SHP77 treated with DMSO at 0.1 percent for 48 hours (cell line): ENCODE results near the gene RRP1.
"Not testable (repeated sequence)": the region's sequence is repeated elsewhere in the genome, so short reads cannot be mapped to it uniquely, and the experiment has no call there.

ENCODE experiments used
- DNase-seq: peaks from one replicate; lab custom pipeline; 2025; lab: John Stamatoyannopoulos, UW

The RRP1 gene

DNA sequence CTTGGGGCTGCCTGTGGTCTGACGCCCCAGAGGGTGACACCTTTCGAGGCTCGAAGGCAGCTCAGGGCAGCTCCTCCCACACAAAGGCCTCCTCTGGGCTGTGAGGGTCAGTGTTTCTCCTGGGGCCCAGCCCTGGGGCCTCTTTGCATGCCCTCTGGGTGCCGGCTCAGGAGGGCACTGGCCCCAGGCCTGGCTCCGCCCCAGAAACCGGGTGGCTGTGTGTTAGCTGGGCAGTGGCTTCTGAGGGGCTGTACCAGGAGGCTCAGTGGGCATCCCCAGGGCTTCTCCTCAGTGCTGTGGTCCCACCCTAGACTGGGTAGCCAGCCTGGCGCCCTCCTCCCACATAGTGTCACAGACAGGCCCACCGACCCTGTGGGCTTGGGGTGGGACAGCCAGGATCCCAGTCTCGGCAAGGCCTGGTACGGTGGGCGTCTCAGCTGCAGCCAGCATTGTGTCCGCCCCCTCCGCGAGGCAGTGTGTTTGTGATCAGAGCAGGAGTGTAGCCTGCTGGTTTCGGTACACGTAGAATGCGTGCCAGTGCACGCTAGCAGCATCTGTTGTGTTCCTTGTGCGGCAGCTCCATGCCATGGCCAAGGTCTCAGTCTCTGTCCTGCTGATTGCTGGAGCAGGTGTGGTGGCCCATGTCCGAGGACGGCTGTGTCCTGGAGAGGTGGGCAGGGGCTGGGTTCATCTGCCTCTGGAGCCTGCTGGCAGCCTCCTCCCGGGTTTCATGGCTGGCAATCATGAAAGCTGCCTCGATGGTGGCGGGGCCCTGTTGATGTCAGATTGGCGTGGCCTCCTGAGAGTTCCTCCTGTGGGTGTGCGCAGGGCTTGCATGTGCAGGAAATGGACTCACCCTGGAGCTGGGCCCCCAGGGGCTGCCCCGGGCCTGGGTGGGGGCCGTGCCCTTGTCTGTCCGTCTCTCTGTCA, 28.0 kb downstream of the RRP1 start:
- DNase-seq: no peak

DNA sequence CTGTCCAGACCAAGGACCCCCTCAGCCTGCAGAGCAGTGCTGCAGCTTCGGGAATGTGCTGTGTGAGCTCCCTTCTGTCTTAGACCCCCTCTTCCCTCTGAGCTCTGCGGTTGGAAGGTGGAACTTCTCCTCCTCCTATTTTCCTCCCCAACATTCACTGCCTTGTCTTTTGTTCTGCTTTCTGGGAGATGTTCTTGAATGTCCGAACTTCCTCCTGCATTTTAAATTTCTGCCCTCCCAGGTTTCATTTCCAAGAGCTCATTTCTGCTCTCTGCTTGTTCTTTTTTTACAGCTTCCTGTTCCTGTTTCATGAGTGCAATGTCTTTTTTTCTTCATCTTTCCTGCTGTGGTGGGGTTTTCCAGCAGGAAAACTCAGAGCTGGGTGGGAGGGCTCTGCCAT, 29.3 kb downstream of the RRP1 start:
- no peak for DNase-seq

DNA sequence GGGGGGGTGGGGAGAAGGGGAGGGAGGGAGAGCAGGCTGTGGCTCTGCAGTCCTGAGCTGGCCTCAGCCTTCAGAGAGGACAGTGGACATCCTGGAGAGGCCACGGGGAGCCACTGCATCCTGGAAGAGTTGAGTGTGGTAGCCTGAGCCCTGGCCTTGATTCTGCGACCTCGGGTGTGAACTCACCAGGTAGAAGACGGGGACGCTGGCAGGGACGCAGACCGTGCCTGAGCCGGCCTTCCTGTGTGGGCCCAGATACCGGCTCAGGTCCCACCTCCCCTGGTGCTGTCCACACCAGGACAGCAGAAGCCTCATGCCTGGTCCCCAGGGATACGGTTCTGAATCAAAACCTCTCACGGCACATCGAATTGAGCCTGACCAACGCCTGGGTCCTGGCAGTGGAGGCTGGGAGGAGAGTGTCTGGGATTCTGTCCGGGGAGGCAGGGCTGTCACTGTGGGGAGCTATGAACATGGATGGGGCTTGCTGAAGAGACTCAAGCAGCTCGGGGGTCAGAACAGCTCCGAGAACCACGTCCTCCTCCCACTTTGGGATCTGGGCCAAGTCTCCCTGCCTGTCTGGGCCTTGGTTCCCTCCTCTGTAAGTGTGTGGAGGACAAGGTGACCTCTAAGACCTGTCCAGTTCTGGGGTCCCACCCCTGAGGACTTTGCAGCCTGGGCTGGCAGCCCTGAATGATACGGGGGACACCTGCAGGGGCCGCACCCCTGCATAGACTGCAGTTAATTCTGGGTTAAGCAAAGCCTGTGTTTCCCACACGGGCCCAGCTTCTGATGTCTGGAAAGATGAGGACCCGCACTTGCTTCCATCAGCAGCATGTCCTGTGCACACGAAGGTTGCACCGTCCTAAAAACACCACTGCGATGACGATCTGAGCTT, 30.4 kb downstream of the RRP1 start:
- no peak for DNase-seq

DNA sequence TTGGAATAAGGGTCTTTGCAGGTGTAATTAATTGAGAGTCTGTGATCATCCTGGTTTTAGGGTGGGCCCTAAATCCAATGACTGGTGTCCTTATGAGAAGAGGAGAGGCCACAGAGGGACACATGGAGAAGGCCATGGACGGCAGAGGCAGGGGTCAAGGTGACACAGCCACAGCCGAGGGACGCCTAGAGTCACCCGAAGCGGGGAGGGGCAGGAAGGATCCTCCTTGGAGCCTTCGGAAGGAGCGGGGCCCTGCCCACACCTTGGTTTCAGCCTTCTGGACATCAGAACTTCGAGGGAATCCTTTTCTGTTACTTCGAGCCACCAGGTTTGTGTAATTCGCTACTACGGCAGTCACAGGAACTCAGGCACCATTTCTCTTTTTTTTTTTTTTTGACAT, 31.1 kb downstream of the RRP1 start:
- no peak for DNase-seq

DNA sequence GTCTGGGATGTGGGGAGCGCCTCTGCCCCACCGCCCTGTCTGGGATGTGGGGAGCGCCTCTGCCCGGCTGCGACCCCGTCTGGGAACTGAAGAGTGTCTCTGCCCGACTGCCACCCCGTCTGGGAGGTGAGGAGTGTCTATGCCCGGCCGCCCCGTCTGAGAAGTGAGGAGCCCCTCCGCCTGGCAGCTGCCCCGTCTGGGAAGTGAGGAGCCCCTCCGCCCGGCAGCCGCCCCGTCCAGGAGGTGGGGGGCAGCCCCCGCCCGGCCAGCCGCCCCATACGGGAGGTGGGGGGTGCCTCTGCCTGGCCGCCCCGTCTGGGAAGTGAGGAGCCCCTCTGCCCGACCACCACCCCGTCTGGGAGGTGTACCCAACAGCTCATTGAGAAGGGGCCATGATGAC, 32.8 kb downstream of the RRP1 start:
- not testable (repeated sequence) for DNase-seq

DNA sequence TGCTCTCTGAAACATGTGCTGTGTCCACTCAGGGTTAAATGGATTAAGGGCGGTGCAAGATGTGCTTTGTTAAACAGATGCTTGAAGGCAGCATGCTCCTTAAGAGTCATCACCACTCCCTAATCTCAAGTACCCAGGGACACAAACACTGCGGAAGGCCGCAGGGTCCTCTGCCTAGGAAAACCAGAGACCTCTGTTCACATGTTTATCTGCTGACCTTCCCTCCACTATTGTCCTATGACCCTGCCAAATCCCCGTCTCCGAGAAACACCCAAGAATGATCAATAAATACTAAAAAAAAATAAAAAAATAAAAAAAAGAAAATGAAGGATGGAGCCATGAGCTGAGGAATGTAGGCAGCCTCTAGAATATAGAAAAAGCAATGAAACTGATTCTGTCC, 33.4 kb downstream of the RRP1 start:
- DNase-seq: not testable (repeated sequence)

DNA sequence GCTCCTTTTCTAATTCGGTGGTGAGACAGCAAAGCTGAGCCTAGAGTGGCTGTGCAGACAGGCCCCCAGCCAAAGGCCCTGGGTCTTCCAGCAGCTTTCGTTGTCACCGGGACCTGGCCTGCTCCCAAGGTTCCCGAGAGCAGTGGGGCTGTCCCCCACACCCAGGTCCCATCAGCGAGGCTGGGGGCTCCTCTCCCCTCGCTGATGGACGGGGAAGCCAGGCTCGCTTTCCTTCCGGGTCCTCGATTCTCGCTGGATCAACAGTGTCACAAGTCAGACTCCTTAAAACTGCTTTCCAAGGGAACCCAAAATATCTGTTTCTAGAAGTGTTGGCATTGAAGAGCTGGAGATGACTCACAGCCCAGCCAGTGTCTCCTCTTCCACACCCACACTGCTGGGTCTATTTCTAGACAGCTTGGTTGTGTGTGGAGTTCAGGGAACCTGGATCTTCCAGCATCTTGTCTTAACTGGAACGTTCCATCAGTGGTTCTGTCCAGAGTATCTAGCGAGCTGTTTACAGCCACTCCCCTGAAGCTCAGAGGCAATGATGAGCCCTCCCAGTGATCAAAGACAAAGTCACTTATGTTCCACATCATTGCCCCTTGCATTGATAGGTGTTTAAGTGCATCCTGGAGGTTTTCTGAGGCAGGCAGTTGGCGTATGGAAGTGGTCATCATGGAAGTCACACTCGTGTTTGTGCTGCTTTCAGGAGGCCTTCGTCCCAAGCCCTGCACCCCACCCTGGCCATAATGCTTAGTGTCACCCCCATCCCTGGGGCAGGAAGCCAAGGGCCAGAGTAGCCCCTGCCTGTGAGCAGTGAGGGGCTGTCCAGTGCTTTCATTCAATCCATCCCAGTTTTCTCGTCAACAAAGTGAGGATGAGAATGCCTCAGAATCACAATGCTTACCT, 35.2 kb downstream of the RRP1 start:
- DNase-seq: no peak

DNA sequence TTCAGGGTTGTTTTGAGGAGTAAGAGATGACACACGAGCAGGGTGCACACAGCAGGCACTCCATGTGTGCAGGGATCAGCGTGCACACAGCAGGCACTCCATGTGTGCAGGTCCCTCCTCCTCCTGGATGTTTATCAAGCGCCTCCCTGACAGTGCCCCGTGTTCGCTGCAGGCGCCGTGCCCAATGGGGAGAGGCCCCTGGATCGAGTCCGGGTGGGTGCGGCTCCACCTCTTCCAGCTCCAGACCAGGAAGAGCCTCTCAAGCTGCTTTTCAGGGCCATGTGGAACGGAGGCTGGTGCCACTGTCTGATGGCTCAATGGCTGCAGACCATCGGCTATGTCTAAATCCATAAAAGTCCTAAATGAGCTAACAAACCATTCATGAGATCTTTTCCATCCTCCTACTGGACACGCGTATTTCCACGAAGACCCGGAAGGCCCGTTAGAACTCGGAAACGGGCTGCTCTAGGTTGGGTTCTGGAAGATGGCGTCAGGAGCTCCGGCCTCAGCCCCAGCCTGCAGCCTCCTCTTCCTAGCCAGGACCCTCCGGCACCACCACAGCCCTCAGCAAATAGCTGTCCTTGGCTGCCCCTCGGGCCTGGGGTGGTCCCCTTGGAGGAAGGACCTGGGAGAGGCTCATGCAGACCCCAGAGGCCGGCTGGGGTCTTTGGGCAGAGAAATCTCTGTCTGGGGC, 36.0 kb downstream of the RRP1 start:
- no peak for DNase-seq

DNA sequence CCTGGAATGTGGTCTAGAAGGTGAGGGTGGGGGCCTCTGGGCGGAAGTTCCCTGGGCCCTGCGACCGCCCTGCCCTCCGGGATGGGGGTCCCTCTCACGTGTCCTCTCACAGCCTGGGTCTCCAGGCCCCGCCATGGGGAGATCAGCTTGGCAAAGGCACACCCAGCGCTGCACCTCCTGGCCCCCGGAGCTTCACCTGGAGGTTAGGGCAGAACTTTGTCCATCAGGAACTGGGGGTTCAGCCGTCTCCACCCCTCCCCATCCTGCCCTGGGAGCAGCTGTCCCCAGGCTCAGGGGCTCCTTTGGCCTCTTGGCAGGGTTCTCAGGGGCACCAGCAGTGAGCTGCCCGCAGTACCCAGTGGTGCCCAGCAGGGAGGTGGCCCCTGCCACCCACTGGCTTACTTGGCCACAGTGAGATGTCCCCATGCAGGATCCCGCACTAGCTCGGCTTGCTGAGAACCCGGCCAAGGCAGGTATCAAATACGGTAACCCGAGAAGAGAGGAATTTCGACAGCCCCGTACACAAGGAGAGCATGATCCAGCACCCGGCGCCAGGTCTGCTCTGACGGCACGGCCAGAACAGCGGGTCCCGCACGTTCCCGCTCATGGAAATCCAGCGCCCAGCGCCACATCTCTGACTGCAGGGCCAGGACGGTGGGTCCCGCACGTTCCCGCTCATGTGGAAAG, 36.7 kb downstream of the RRP1 start:
- no peak for DNase-seq

DNA sequence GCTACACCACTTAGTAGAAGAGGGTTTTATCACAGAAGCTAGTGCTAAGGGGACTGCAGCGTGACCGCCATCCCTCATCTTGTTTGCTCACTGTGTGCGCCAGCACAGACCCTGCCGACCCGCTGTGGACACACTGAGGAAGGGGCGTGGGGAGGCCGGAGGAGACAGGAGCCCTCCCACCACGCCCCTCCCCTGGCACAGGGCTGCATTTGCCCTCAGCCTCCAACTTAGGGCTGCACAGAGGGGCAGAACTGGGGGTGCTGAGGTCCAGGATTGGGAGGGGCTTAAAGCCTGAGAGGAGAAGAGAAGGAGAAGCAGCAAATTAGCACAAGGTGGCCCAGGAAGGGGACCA, 37.2 kb downstream of the RRP1 start:
- DNase-seq: no peak

DNA sequence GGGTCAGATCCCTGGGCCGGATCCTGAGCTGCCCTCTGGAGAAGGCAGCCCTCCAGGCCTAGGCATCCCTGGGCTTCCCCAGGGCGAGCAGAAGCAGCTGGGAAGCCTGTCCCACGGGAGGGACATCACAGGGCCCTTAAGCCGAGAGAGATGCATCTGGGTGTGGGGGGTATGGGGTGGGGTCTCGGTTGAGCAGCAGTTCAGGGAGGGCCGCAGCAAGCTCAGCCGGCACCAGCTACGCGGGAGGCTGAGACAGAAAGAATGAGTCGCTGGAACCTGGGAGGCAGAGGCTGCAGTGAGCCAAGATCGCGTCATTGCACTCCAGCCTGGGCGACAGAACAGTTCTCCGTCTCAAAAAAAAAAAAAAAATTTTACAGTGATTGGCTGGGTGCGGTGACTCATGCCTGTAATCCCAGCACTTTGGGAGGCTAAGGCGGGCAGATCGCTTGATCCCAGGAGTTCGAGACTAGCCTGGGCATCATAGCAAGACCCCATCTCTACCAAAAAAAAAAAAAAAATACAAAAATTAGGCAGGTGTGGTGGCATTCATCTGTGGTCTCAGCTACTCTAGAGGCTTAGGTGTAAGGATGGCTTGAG, 37.7 kb downstream of the RRP1 start:
- no peak for DNase-seq

DNA sequence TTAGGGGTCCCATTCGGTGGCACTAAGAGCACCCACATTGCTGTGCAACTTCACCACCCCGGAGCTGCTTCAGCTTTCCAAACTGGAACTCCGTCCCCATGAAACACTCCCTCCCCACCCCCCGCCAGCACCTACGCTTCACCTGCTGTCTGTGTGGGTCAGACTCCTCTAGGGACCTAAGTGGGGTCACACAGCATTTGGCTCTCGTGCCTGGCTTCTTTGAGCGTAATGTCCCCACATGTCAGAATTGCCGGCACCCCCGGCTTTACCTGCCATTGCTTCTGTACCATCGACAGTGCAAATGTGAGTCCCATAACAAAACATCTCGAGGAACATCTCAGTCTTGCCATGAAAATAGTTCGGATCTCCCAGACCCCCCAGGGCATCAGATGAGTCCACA, 39.8 kb downstream of the RRP1 start:
- no peak for DNase-seq

DNA sequence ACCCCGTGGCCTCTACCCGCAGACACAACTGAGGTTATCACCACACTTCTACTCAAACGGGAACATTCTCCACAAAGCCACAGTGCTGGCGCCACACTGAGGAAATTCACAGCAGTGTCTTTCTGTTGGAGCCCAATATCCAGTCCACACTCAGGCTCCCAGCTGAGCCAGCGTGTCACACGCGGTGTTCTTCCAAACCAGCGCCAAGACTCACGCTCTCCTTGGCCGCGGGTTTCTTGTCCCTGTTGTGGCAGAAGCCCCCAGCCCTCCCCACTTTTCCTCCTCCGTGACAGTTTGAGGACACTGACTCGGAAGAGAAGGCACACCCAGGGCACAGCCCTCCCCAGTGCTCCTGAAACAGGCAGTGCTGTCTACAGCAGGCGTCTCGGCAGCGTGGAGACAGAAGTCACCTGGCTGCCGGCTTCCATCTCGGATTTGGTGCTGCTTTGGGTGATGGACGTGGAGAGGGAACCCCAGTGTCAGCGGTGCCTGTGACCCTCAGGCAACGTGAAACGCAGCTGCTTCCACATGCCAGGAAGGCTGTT, 40.3 kb downstream of the RRP1 start:
- DNase-seq: no peak

DNA sequence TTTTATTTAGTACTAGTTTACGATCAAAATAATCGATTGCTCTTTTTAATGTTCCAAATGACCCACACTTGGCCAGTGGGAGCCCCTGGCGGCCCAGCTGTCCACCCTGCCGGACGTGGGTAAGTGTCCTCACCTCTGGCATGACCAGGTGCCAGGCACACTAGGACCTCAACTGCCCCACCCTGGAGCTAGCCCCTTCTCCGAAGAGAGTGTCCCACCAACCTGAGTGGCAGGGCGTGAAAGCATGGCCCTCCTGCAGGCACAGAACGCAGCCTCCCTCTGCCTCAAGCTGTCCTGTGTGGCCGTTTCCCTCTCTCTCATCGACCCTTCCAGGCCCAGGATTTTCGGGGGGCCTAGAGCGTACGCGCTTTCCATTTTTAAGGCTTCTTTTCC, 42.8 kb downstream of the RRP1 start:
- no peak for DNase-seq

DNA sequence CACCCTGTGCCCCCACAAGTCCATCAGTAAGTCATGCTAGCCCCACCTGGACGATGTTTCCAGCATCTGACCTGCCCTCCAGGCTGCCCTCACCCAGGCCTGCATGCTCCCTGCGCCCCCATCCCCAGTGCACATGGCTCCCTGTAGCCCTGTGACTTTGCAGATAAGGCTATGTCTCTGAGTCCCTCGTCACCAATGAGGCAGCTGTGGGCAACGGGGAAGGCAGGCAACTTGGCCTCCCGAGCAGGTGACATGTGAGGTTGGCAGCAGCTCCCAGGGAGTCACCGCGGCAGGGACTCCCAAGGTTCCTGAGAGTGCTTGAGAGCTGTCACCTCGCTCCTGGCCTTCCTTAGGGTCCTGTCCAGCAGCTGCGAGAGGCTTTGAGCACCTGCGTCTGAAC, 43.3 kb downstream of the RRP1 start:
- DNase-seq: no peak

DNA sequence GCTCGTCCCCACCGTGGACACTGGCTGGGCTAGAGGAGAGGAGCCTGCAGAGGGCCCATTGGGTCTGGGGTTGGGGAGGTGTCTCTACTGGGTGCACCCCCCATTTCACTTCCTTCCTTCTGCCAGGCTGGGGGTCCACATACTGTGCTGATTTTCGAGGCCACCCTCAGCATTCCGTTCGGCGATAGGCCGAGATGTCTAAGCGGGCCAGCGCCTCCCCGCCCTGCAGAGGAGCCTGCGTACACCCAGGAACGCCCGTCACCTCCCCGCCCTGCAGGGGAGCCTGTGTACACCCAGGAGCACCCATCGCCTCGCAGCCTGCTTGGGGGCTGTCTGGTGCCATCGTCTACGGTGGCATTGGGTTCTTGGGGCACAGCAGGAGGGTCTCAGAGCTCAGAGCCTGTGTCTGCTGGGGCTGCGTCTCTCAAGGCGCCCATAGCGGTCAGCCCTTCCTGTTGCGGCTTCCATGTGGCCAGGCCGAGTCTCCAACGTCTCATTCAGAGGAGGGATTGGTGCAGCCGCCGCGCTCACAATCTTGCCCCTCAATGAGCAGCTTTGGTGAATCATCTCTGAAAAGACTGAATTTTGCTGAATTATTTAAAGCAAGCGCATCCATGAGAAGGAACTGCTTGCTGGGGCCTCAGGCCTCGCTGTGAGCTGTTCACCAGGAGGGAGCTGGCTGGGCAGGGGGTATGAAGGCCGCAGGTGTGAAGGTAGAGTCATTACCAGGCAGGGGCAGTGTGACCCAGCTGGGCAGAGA, 44.9 kb downstream of the RRP1 start:
- no peak for DNase-seq

DNA sequence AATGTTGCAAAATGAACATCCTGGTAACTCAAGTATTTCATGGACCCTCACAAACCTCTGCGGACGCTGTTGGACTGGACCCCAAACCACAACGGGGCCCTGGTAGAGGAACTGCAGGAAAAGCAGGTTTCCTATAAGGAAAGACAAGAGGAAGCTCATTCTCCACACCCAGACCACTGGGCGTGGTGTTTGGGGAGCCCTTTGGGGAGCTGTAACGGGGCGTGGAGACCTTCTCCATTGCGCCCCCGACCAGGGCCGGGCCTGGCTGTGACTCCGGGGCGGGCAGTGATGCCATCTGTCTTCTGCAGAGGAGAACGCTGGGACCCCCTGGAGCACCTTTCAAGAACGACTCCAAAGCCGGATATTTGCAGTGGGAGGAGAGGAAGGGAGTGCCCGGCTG, 45.7 kb downstream of the RRP1 start:
- DNase-seq: no peak

DNA sequence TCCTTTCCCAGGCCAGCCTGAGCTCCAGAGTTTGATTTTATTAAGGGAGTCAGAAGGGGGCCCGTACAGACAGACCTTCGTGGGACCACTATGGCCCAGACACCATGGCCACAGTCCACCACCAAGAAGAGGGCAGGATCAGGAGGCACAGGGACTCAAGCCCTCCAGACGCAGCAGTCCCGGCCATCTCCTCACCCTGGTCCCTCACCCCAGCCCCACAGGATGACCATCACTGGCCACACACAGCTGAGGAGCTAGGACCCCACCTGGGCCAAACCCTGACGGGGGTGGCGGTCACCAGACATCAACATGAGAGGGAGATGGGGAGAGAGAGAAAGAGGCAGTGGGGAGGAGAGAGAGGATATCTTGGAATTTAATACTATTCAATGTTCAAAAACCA, 46.5 kb downstream of the RRP1 start:
- no peak for DNase-seq

DNA sequence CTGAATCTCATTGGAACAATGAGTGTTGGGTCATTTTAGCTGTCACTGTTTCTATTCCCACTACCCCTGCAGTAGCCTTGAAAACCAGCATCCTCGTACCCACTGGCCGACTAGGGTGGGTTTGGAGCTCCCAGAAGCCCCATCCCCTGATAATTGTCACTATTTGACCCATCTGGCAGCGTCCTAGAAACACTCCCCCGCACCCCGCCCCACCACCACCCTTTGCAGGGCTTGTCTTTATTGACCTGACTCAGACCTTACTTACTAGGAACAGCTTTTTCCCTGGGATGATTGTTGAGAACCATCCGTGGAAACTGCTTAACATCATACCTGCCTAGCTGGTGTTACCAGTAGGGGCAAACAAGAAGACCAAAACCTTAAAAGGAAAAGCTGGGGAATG, 47.2 kb downstream of the RRP1 start:
- DNase-seq: no peak
